ENCODE data around the gene OSGEP.

OSGEP gene

GRCh38 chr14:20428802-20429201 is 25.8 kb downstream of the OSGEP start:
- DNase-seq = no peak

GRCh38 chr14:20428010-20428365 is 26.6 kb downstream of the OSGEP start:
- DNase-seq = no peak

- DNase-seq = no peak
Observed at GRCh38 chr14:20427231-20428009, 27.2 kb downstream of the OSGEP start.

GRCh38 chr14:20424851-20425250 is 29.8 kb downstream of the OSGEP start:
- no peak for DNase-seq

- DNase-seq = no peak
Observed at GRCh38 chr14:20422886-20423285, 31.7 kb downstream of the OSGEP start.

GRCh38 chr14:20421267-20421666 is 33.3 kb downstream of the OSGEP start:
- DNase-seq = no peak

GRCh38 chr14:20419419-20419818 is 35.2 kb downstream of the OSGEP start:
- no peak for DNase-seq

GRCh38 chr14:20418501-20418909 is 36.1 kb downstream of the OSGEP start:
- no peak for DNase-seq

GRCh38 chr14:20417250-20418186 is 37.1 kb downstream of the OSGEP start:
- no peak for DNase-seq

GRCh38 chr14:20416223-20416622 is 38.4 kb downstream of the OSGEP start:
- DNase-seq = no peak

- no peak for DNase-seq
Observed at GRCh38 chr14:20415782-20416206, 38.8 kb downstream of the OSGEP start.

- DNase-seq = no peak
Observed at GRCh38 chr14:20413744-20414082, 40.9 kb downstream of the OSGEP start.

- peak; percentile 92 for DNase-seq
Observed at GRCh38 chr14:20412876-20413743, 41.5 kb downstream of the OSGEP start, which contains the start of gene TEP1. Gene TEP1 (minus strand): TSS chr14:20413501. CDS start chr14:20408439, 5,062 bp downstream.

- no peak for DNase-seq
Observed at GRCh38 chr14:20412411-20412810, 42.2 kb downstream of the OSGEP start.

- DNase-seq = no peak
Observed at GRCh38 chr14:20409226-20409625, 45.4 kb downstream of the OSGEP start.

GRCh38 chr14:20403521-20403920 is 51.1 kb downstream of the OSGEP start:
- no peak for DNase-seq

GRCh38 chr14:20400965-20401593 is 53.5 kb downstream of the OSGEP start:
- no peak for DNase-seq

GRCh38 chr14:20400589-20400964 is 54.0 kb downstream of the OSGEP start:
- DNase-seq = no peak

- DNase-seq = no peak
Observed at GRCh38 chr14:20397511-20397910, 57.1 kb downstream of the OSGEP start.
